H1 (cell line): ENCODE results near the gene GFAP. TPM values are rescaled to one million over a fixed set of nuclear protein-coding genes. Genes with fewer than 3 reads are reported as not detected.

Source experiments
- CBX8 ChIP-seq: fragments of 300-800, 300-1000 bp; sonication (generic); IDR thresholded peaks from 2 replicates; pipeline ENCODE4 v1.7.1; 2016; ENCODE audit warnings: low read depth, low read length, borderline replicate concordance
- CHD2 ChIP-seq: IDR thresholded peaks from 2 replicates; pipeline ENCODE4 v1.6.1; 2012; ENCODE audit warnings: low read length, improper control_type of control experiment
- RNF2 ChIP-seq: fragments of 200-900, 300-1000 bp; sonication (generic); IDR thresholded peaks from 2 replicates; pipeline ENCODE4 v1.7.1; 2016; ENCODE audit warnings: borderline replicate concordance, low read depth, mild to moderate bottlenecking, antibody characterized with exemption, low read length; ENCODE audit not compliant: poor library complexity, severe bottlenecking; ENCODE audit errors: missing control alignments
- polyA plus RNA-seq, 7 experiments: library from polyadenylated mRNA; depleted of rRNA in 3 of 7; stranded (reverse) in 5 of 7; unstranded in 2 of 7; fragments of >200 nt in 5 of 7; fragments of 200-250 nt in 2 of 7; gene quantifications; 1 replicate in 5 of 7; 2 replicates in 1 of 7; 4 replicates in 1 of 7; pipeline versions ENCODE4 v1.2.1 to v1.2.3, GENCODE V29; 2011 to 2013; ENCODE audit warnings: missing spikeins in 2 of 7, mixed read lengths in 2 of 7
- total RNA-seq: library from RNA; stranded (reverse); fragmentation: NEBNext Ultra II Directional; extraction: Animal tissue kit (Norgen Biotek cat#: 25700); gene quantifications from 2 replicates; pipeline ENCODE4 v1.2.1, GENCODE V29; 2021

GFAP gene
- total and polyA plus RNA-seq, 2 of the 8 experiments (the other 6 are each of a cell fraction or from before 2014, with no cell fraction given): 1.3 to 1.5 TPM

DNA sequence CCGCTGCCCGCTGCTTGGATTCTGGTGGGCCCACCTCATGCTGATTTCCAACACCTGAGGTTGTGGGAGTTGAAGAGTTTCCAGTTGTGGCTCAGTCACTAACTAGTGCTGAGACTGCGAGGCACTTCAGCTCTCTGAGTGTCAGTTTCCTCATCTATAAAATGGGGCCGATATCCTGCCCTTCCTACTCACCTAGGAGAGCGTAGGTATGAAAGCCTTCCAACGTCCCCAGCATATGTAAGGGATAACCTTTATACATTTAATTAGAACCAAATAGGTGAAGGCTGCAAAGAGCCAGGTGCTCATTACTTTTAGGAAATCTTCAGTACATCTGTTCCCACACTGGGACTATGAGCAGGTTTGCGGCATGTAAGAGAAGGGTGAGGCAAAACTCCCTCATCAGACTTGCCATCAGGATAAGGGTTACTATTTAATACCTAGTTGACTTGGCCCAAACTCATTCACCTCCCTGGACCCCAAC, 33.1 kb upstream of the GFAP start (continued):
- TF ChIP-seq RNF2 (no peak), CBX8 (no peak), CHD2 (no peak)
